ENCODE measurements around the gene FAM53B. TPM values are rescaled to one million over a fixed set of nuclear protein-coding genes. Genes with fewer than 3 reads are reported as not detected.
A peak's percentile ranks its signal among the peaks of the same experiment; 100 is the strongest.

Gene FAM53B
- total RNA-seq, 1 donor from 2014 or later, result 53.4 TPM

DNA sequence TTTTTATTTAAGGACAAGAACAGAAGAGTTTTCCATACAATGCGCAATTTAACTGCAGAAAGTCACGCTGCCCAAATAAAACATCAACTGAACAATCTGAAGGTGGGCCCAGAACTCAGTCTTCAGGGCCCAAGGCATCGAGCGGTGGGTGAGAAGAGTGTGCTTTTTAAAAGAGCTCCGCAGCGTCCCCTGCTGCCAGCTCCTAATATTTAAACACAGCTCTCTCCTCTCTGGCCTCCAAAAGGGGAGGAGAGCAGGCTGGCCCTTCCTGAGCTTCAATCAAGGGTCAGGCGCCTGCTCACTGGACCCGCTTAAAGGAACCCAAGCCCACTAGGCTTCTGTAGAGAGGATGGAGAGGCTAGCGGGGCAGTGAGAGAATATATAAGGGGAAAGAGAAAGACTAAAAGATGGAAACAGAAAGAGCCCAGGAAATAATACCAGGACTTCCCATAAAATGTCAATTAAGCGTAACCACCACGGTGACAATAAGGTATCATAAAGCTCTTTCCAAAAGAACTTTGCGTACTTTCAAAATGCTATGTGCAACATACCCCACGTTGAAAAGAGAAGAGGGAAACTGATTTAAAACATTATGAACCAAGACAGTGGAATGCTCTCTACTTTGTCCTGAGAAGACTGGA, 2.8 kb downstream of the FAM53B start:
- Histone ChIP-seq H3K4me1 (peaks cover 88% of the 10 kb centered on the region), H3K4me3 (peak overlapping the region; percentile 82), H3K9me3 (replicated peaks) (no peaks in the 10 kb centered on the region), H3K36me3 (no peaks in the 10 kb centered on the region), H3K27ac (replicated peaks) (peak overlapping the region; percentile 93), H3K27me3 (ENCODE audit: low read depth) (no peaks in the 10 kb centered on the region)
- DNase-seq, result peak; percentile 87
- intact Hi-C loops (cut with micrococcal nuclease), result loop anchor here (5.0 kb wide), 2 partner anchors 39 to 114 kb away; no protein-coding TSS in a partner anchor
- TF ChIP-seq, protein P1, sequence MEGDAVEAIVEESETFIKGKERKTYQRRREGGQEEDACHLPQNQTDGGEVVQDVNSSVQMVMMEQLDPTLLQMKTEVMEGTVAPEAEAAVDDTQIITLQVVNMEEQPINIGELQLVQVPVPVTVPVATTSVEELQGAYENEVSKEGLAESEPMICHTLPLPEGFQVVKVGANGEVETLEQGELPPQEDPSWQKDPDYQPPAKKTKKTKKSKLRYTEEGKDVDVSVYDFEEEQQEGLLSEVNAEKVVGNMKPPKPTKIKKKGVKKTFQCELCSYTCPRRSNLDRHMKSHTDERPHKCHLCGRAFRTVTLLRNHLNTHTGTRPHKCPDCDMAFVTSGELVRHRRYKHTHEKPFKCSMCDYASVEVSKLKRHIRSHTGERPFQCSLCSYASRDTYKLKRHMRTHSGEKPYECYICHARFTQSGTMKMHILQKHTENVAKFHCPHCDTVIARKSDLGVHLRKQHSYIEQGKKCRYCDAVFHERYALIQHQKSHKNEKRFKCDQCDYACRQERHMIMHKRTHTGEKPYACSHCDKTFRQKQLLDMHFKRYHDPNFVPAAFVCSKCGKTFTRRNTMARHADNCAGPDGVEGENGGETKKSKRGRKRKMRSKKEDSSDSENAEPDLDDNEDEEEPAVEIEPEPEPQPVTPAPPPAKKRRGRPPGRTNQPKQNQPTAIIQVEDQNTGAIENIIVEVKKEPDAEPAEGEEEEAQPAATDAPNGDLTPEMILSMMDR (IDR thresholded peaks at IDR 0.05; ENCODE audit: borderline replicate concordance), result peak; percentile 91

DNA sequence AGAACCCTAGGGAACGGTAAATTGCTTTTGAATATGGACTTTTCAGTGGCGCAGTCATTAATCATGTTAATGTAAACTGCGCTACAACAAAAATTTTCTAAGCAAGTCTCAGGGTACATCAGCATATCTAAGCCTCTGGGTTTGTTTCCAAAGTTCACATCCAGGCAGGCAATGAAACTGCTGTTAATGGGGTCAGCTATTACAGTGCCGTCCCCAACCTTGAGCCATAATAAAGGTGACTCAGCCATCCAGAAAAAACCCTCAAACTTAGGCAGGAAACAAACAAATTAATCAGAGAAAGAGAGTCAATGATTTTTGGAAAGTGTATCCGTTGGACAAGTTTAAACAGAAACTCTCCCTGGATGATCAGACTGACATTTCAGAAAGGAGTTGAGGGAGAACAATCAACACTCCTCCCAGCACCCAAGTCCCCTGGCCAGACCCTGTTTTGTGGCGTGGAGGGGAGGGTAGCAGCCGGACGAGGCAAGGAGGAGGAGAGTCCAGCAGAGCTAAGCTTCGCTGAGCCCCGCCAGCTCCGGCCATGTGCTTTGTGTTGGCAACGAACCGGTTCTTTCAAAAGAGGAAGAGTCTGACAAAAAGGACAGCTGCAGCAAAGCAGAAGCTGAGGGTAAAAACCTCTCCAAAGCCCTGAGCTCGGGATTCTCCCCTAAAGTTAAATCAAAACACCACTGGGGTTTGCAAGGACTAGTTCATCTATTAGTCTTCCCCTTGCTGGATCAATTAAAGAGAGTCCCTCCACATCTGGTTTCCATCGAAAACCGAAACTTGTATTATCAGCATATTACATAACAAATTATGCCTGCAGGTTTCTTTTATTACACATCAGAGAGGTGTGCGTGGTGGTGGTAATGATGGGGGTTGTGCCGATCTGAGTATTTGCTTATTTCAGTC, 3.6 kb downstream of the FAM53B start:
- TF ChIP-seq, protein P1 (IDR thresholded peaks at IDR 0.05; ENCODE audit: borderline replicate concordance), result no peak
- H3K9me3 ChIP-seq (replicated peaks), result no peaks in the 10 kb centered on the region
- peak; percentile 72 for DNase-seq
- peak overlapping the region; percentile 82 for H3K4me3 ChIP-seq
- intact Hi-C loops (cut with micrococcal nuclease), result loop anchor here (5.0 kb wide), 2 partner anchors 38 to 113 kb away; no protein-coding TSS in a partner anchor
- H3K27me3 ChIP-seq (ENCODE audit: low read depth), result no peaks in the 10 kb centered on the region
- H3K4me1 ChIP-seq, result peaks cover 93% of the 10 kb centered on the region
- H3K27ac ChIP-seq (replicated peaks), result peak overlapping the region; percentile 93
- H3K36me3 ChIP-seq, result no peaks in the 10 kb centered on the region

DNA sequence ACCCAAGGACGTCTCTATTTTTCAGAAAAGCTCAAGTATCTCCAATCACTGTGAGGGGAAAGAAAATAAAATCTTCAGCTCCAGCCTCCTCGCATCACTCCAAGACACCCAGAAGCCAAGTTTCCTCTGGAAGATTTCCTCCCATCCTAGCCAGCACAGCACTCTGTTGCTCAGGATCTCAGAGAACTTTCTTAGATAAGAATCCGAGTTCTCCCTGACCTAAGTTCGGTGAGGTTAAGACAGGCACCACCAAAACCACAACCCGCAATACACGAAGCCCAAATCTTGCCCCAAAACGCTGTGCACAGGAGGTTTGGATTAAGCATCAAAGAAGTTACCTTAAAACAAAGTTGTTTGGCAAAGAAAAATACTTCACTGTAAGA, 4.2 kb downstream of the FAM53B start:
- no peaks in the 10 kb centered on the region for H3K36me3 ChIP-seq
- peak overlapping the region; percentile 82 for H3K4me3 ChIP-seq
- H3K4me1 ChIP-seq, result peaks cover 93% of the 10 kb centered on the region
- H3K27me3 ChIP-seq (ENCODE audit: low read depth), result no peaks in the 10 kb centered on the region
- no peak for DNase-seq
- intact Hi-C loops (cut with micrococcal nuclease), result loop anchor here (5.0 kb wide), 2 partner anchors 38 to 113 kb away; no protein-coding TSS in a partner anchor
- no peaks in the 10 kb centered on the region for H3K9me3 ChIP-seq (replicated peaks)
- TF ChIP-seq, protein P1 (IDR thresholded peaks at IDR 0.05; ENCODE audit: borderline replicate concordance), result no peak
- peak overlapping the region; percentile 93 for H3K27ac ChIP-seq (replicated peaks)

- Histone ChIP-seq H3K4me3 (no peak overlapping the region), H3K36me3 (no peaks in the 10 kb centered on the region), H3K27me3 (ENCODE audit: low read depth) (no peaks in the 10 kb centered on the region), H3K4me1 (peaks cover 94% of the 10 kb centered on the region), H3K9me3 (replicated peaks) (no peaks in the 10 kb centered on the region), H3K27ac (replicated peaks) (peak overlapping the region; percentile 93)
- no peak for DNase-seq
- intact Hi-C loops (cut with micrococcal nuclease), result no loop called here
- TF ChIP-seq, protein P1 (IDR thresholded peaks at IDR 0.05; ENCODE audit: borderline replicate concordance), result no peak
Measured at GRCh38 chr10:124739119-124739921, 4.9 kb downstream of the FAM53B start.

DNA sequence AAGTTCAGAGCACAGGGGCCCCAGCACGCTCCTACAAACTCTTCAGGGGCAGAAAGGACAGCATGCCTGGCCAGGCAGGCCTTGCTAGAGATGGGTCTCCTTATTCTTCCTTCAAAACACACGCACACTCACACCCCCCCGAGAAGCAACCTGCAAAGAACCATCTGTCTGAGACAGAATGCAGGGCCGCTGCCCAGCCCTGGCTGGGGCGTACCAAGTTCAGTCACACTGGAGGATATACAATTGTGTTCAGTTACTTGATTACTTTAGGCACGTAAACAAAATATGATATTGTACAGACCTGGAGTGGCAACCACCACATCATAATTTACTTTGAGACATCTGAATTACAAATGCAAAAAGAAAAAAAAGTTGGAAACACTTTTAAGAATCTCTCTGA, 5.7 kb downstream of the FAM53B start:
- H3K9me3 ChIP-seq (replicated peaks), result no peaks in the 10 kb centered on the region
- H3K27me3 ChIP-seq (ENCODE audit: low read depth), result no peaks in the 10 kb centered on the region
- no peak for DNase-seq
- intact Hi-C loops (cut with micrococcal nuclease), result no loop called here
- TF ChIP-seq, protein P1 (IDR thresholded peaks at IDR 0.05; ENCODE audit: borderline replicate concordance), result no peak
- H3K27ac ChIP-seq (replicated peaks), result peak overlapping the region; percentile 93
- peaks cover 100% of the 10 kb centered on the region for H3K4me1 ChIP-seq
- H3K36me3 ChIP-seq, result no peaks in the 10 kb centered on the region
- H3K4me3 ChIP-seq, result no peak overlapping the region
